H1 (cell line): ENCODE measurements around the gene MYO1G.

ENCODE experiments used
- HDAC2 ChIP-seq, 2 experiments: fragments of 300-600 bp in 1 of 2; sonication (generic) in 1 of 2; IDR thresholded peaks; 2 replicates each; pipeline ENCODE4 v1.6.1; 2011 to 2012; ENCODE audit warnings: low read depth in 2 of 2, low read length in 2 of 2, mild to moderate bottlenecking in 2 of 2, moderate library complexity in 2 of 2, borderline replicate concordance in 1 of 2, inconsistent platforms in 1 of 2
- JUND ChIP-seq: IDR thresholded peaks from 2 replicates; pipeline ENCODE4 v1.6.1; 2011; ENCODE audit warnings: mild to moderate bottlenecking, improper control_type of control experiment, low read length
- RFX5 ChIP-seq: IDR thresholded peaks from 2 replicates; pipeline ENCODE4 v1.6.1; 2011; ENCODE audit warnings: low read depth, low read length, improper control_type of control experiment, borderline replicate concordance
- TF ChIP-seq, protein P1 (sequence below), 3 experiments: IDR thresholded peaks; 1 replicate in 2 of 3; 2 replicates in 1 of 3; pipeline versions ENCODE4 v1.5.1 to v1.6.1; 2011; ENCODE audit warnings: low read length in 3 of 3, mild to moderate bottlenecking in 3 of 3, inconsistent platforms in 2 of 3, low read depth in 1 of 3, moderate library complexity in 1 of 3; ENCODE audit not compliant: insufficient read depth in 1 of 3; ENCODE audit errors: control extremely low read depth in 1 of 3

- TF ChIP-seq, protein P1, sequence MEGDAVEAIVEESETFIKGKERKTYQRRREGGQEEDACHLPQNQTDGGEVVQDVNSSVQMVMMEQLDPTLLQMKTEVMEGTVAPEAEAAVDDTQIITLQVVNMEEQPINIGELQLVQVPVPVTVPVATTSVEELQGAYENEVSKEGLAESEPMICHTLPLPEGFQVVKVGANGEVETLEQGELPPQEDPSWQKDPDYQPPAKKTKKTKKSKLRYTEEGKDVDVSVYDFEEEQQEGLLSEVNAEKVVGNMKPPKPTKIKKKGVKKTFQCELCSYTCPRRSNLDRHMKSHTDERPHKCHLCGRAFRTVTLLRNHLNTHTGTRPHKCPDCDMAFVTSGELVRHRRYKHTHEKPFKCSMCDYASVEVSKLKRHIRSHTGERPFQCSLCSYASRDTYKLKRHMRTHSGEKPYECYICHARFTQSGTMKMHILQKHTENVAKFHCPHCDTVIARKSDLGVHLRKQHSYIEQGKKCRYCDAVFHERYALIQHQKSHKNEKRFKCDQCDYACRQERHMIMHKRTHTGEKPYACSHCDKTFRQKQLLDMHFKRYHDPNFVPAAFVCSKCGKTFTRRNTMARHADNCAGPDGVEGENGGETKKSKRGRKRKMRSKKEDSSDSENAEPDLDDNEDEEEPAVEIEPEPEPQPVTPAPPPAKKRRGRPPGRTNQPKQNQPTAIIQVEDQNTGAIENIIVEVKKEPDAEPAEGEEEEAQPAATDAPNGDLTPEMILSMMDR (IDR thresholded peaks at IDR 0.05; ENCODE audit: control extremely low read depth in 1 of 3, insufficient read depth in 1 of 3, low read depth in 1 of 3, low read length in 3 of 3) = no peak
- no peak for TF ChIP-seq JUND
- TF ChIP-seq HDAC2 (IDR thresholded peaks at IDR 0.05; ENCODE audit: borderline replicate concordance in 1 of 2, low read depth in 2 of 2, low read length in 2 of 2) = no peak
- TF ChIP-seq RFX5 = no peak
Observed at GRCh38 chr7:45017253-45017652, 38.4 kb upstream of the MYO1G start.
